HEK293 (cell line): ENCODE measurements around the gene GSN.

Source experiments
- ZFP69B ChIP-seq: fragments of 450-650 bp; formaldehyde crosslinking; IDR thresholded peaks from 2 replicates; pipeline ENCODE4 v1.5.1; 2016; ENCODE audit warnings: missing biosample characterization, missing genetic modification characterization
- ZNF391 ChIP-seq: fragments of 450-650 bp; formaldehyde crosslinking; IDR thresholded peaks from 2 replicates; pipeline ENCODE4 v1.5.1; 2016; ENCODE audit warnings: low read depth, missing biosample characterization, missing genetic modification characterization, borderline replicate concordance
- ZNF747 ChIP-seq: fragments of 450-650 bp; formaldehyde crosslinking; IDR thresholded peaks from 2 replicates; pipeline ENCODE4 v1.5.1; 2016; ENCODE audit warnings: missing biosample characterization, missing genetic modification characterization
- TF ChIP-seq, protein P1 (sequence below): fragments of 450-650 bp; formaldehyde crosslinking; IDR thresholded peaks from 2 replicates; pipeline ENCODE4 v1.5.1; 2016; ENCODE audit warnings: missing biosample characterization, missing genetic modification characterization

DNA sequence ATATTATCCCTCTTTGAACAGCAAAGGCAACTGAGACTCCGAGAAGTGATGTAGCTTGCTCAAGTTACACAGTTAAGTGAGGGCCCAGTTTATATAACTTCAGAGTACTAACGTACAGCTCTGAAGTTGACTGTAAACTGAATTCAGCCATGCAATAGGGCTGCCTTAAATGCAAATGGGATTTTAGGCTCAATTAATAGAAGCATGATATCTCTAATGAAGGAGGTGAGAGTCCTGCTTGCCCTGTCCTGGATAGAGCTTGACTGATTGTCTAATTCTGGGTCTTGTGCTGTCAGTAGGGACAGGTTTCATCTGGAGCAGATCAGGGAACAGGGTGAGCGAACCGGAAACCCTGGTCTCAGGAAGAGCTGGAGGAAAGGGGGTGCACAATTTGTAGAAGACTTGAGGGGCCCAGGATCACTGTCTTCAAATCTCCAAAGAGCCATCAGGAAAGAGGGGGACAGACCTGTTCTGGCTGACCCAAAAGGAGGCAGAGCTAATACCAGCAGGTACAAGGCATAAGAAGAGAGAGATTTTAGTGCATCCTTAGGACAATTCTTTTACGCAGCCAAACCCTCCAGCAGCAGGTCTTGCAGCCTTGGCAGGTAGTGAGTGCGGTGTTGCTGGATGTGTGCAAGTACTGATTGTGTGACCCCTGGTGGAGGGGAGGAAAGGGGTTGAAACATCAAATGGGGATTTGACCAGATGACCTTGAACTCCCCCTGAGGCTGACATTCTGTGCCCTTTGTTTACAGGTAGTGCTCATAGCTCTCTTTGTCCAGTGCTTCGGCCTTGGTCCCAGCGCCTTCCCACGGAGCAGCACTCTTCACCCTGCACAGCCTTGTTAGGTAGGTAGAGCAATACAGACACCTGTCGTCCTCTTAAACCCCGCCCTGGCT lies 13.0 kb downstream of the GSN start:
- TF ChIP-seq, protein P1, sequence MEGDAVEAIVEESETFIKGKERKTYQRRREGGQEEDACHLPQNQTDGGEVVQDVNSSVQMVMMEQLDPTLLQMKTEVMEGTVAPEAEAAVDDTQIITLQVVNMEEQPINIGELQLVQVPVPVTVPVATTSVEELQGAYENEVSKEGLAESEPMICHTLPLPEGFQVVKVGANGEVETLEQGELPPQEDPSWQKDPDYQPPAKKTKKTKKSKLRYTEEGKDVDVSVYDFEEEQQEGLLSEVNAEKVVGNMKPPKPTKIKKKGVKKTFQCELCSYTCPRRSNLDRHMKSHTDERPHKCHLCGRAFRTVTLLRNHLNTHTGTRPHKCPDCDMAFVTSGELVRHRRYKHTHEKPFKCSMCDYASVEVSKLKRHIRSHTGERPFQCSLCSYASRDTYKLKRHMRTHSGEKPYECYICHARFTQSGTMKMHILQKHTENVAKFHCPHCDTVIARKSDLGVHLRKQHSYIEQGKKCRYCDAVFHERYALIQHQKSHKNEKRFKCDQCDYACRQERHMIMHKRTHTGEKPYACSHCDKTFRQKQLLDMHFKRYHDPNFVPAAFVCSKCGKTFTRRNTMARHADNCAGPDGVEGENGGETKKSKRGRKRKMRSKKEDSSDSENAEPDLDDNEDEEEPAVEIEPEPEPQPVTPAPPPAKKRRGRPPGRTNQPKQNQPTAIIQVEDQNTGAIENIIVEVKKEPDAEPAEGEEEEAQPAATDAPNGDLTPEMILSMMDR (tag by site-specific recombination) = no peak
- TF ChIP-seq ZNF391 = no peak
- TF ChIP-seq ZNF747 = no peak
- TF ChIP-seq ZFP69B (tag by site-specific recombination) = no peak
